SKM-1 (cell line): Measurements from ENCODE around the gene WDPCP.
"Not testable (repeated sequence)": the region's sequence is repeated elsewhere in the genome, so short reads cannot be mapped to it uniquely, and the experiment has no call there.

ENCODE experiments used
- DNase-seq: peaks from one replicate; lab custom pipeline; 2025; ENCODE audit not compliant: unreplicated experiment; lab: John Stamatoyannopoulos, UW

WDPCP gene

GRCh38 chr2:63591566-63592175 is 3.4 kb upstream of the WDPCP start:
- no peak for DNase-seq

- DNase-seq = peak; percentile 77
These were observed 2.5 kb upstream of the WDPCP start for GRCh38 chr2:63590626-63591408.

- DNase-seq = no peak
These were observed 1.1 kb upstream of the WDPCP start for GRCh38 chr2:63589148-63589958.

- no peak for DNase-seq
These were observed 378 bp downstream of the WDPCP start for GRCh38 chr2:63587814-63588384.

GRCh38 chr2:63582873-63583272 is 5.4 kb downstream of the WDPCP start:
- no peak for DNase-seq

- no peak for DNase-seq
These were observed 6.8 kb downstream of the WDPCP start for GRCh38 chr2:63581298-63581961.

GRCh38 chr2:63580651-63581297 is 7.5 kb downstream of the WDPCP start:
- no peak for DNase-seq

GRCh38 chr2:63578767-63579166 is 9.5 kb downstream of the WDPCP start:
- DNase-seq = no peak

GRCh38 chr2:63576546-63576945 is 11.7 kb downstream of the WDPCP start:
- DNase-seq = no peak

GRCh38 chr2:63573726-63574345 is 14.4 kb downstream of the WDPCP start:
- DNase-seq = not testable (repeated sequence)

GRCh38 chr2:63573026-63573425 is 15.3 kb downstream of the WDPCP start:
- not testable (repeated sequence) for DNase-seq

- DNase-seq = no peak
These were observed 16.3 kb downstream of the WDPCP start for GRCh38 chr2:63572001-63572400.

GRCh38 chr2:63571291-63571690 is 17.0 kb downstream of the WDPCP start:
- DNase-seq = no peak

GRCh38 chr2:63569740-63570139 is 18.5 kb downstream of the WDPCP start:
- DNase-seq = no peak

- no peak for DNase-seq
These were observed 25.5 kb downstream of the WDPCP start for GRCh38 chr2:63562751-63563150.

- not testable (repeated sequence) for DNase-seq
These were observed 29.4 kb downstream of the WDPCP start for GRCh38 chr2:63558922-63559321.

GRCh38 chr2:63557819-63558218 is 30.5 kb downstream of the WDPCP start:
- DNase-seq = not testable (repeated sequence)

GRCh38 chr2:63555931-63556330 is 32.3 kb downstream of the WDPCP start:
- no peak for DNase-seq

GRCh38 chr2:63555299-63555698 is 33.0 kb downstream of the WDPCP start:
- no peak for DNase-seq

GRCh38 chr2:63553049-63553448 is 35.2 kb downstream of the WDPCP start:
- DNase-seq = no peak
